GM18508 (cell line): ENCODE data around the gene ADIPOQ.
"Not testable (repeated sequence)": the region's sequence is repeated elsewhere in the genome, so short reads cannot be mapped to it uniquely, and the experiment has no call there.

Experiments used
- ATAC-seq: cut with Tn5 transposase; IDR thresholded peaks from one replicate; pipeline ENCODE4 v1.9.1; 2021; ENCODE audit warnings: moderate number of reproducible peaks; ENCODE audit not compliant: insufficient read depth, unreplicated experiment

Gene ADIPOQ

DNA sequence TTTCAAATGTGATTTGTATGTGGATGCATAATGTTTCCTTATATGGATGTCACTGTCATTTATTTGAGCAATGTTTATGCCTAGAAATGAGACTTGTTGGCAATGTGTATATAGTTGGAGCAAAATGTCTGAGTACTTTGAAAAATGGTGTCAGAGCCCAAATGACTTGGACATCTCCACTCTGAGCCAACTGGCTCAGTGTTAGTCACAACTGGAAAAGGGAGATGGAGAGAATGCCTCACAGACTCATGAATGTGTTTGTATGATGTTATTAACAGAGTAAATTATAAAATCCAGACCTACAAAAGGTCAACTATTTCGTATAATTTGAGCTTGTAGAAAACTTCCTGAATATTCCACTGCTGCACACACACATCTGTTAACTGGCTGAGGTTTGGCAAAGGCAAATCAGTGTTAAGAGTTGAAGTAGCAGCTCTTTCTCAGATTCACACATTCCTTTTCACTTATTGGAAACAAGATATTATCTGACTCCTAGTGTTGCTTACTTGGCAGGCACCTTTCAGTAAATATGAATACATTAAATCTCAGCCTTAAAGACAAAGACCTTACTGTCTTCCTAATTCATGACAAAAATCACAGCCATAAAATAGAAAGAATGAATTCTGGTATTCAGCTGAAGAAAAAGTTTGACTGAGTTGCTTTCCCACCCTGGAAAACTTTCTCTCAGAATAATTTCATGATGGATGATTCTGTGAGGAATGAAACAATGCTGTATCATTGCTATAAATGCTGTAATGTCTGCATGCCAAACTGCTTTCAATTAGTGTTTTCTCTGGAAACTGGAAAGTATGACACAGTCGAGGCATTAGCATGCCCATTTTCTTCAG lies 27.0 kb downstream of the ADIPOQ start:
- ATAC-seq: no peak

GRCh38 chr3:186870421-186871201 lies 28.1 kb downstream of the ADIPOQ start:
- no peak for ATAC-seq

GRCh38 chr3:186871403-186871924 lies 29.0 kb downstream of the ADIPOQ start:
- no peak for ATAC-seq

DNA sequence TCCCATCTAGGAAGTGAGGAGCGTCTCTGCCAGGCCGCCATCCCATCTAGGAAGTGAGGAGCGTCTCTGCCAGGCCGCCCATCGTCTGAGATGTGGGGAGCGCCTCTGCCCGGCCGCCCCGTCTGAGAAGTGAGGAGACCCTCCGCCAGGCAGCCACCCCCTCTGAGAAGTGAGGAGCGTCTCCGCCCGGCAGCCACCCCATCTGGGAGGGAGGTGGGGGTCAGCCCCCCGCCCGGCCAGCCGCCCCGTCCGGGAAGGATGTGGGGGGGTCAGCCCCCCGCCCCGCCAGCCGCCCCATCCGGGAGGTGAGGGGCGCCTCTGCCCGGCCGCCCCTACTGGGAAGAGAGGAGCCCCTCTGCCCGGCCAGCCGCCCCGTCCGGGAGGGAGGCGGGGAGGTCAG lies 31.3 kb downstream of the ADIPOQ start:
- ATAC-seq: not testable (repeated sequence)

DNA sequence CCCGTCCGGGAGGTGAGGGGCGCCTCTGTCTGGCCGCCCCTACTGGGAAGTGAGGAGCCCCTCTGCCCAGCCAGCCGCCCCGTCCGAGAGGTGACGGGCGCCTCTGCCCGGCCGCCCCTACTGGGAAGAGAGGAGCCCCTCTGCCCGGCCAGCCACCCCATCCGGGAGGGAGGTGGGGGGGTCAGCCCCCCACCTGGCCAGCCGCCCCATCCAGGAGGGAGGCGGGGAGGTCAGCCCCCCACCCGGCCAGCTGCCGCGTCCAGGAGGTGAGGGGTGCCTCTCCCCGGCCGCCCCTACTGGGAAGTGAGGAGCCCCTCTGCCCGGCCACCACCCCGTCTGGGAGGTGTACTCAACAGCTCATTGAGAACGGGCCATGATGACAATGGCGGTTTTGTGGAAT lies 31.7 kb downstream of the ADIPOQ start:
- ATAC-seq: not testable (repeated sequence)

DNA sequence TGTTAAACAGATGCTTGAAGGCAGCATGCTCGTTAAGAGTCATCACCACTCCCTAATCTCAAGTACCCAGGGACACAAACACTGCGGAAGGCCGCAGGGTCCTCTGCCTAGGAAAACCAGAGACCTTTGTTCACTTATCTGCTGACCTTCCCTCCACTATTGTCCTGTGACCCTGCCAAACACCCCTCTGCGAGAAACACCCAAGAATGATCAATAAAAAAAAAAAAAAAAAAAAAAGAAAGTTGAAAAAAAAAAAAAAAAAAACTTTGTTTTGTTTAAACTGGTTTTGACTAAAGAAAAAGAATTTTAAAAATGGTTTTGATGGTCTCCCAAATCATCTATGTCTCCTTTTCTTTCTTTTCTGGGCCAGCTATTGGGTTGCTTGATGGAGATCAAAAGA lies 32.3 kb downstream of the ADIPOQ start:
- not testable (repeated sequence) for ATAC-seq

DNA sequence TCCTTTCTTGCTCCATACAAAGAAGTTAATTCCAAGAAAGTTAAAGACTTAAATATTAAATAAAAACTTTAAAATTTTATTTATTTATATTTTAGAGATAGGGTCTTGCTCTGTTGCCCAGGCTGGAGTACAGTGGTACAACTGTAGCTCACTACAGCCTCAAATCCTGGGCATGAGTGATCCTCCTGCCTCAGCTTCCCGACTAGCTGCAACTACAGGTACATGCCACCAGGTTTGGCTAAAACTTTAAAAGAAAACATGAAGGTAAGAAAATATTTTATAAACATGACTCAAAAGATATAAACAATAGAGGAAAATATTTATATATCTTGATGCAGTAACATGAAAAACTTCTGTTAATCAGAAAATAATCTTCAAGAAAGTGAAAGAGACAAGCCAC lies 33.2 kb downstream of the ADIPOQ start:
- ATAC-seq: no peak

DNA sequence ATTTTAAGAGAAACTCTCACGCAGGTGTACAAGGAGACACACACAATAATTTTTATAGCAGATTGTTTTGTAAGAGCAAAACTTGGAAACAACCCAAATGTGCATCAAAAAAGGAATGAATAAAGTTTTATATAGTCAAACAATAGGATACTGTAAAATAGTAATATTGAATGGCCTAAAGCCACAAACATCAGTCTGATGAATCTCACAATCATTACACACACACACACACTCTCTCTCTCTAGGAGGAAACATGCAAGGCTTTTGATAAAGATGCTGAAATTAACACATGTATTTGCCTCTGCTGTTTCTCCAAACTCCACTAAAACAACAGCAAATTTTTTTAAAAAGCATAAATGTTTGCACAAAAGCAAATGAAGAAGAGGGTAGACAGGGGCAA lies 37.3 kb downstream of the ADIPOQ start:
- ATAC-seq: no peak

DNA sequence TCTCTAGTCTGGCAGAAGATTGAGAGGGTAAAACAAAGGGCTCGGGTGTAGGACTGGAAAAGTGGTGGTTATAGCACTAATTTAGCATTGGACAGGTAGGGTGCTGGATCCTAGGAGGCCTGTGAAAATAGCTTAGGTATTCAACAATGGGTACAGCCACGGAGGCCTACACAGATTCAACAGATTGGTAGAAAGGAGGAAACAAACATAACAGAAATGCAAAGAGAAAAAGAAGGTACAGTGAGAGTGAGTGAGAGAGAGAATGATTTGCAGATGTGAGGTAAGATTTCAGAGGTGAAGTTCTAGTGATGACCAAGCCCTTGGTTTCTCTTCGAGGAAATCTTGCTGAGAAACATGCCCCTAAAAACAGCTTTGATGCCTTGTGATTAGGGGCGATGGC lies 37.9 kb downstream of the ADIPOQ start:
- ATAC-seq: no peak

DNA sequence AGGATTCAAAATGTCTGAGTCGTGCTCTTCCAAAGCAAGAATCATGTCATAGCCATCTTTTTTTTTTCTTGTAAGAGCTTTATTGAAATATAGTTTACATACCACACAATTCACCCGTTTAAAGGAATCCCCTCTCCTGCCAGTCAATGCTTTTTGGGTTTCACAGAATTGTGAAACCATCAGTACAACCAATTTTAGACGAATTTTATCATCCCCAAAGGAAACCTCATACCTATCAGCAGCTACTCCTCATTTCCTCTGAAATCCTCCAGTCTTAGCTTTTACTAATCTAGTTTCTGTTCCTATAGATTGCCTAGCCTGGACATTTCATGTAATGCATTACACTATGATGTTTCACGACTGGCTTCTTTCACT lies 39.6 kb downstream of the ADIPOQ start:
- ATAC-seq: no peak

GRCh38 chr3:186882881-186883685 lies 40.6 kb downstream of the ADIPOQ start:
- ATAC-seq: no peak

DNA sequence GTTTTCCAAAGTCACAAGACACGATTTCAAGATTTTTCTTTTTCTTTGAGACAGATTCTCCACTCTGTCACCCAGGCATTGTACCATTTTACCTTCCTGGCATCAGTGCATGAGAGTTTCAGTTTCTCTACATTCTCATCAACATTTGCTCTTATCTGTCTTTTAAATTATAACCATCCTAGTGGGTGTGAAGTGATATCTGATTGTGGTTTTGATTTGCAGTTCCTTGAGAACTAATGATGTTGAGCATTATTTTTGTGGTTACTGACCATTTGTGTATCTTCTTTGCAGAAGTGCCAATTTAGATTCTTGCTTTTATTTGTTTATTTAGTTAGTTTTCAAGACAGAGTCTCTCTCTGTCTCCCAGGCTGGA lies 41.2 kb downstream of the ADIPOQ start:
- no peak for ATAC-seq

DNA sequence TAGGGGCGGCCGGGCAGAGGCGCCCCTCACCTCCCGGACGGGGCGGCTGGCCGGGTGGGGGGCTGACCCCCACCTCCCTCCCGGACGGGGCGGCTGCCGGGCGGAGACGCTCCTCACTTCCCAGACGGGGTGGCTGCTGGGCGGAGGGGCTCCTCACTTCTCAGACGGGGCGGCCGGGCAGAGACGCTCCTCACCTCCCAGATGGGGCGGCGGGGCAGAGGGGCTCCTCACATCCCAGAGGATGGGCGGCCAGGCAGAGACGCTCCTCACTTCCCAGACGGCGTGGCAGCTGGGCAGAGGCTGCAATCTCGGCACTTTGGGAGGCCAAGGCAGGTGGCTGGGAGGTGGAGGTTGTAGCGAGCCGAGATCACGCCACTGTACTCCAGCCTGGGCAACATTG lies 42.4 kb downstream of the ADIPOQ start:
- not testable (repeated sequence) for ATAC-seq

DNA sequence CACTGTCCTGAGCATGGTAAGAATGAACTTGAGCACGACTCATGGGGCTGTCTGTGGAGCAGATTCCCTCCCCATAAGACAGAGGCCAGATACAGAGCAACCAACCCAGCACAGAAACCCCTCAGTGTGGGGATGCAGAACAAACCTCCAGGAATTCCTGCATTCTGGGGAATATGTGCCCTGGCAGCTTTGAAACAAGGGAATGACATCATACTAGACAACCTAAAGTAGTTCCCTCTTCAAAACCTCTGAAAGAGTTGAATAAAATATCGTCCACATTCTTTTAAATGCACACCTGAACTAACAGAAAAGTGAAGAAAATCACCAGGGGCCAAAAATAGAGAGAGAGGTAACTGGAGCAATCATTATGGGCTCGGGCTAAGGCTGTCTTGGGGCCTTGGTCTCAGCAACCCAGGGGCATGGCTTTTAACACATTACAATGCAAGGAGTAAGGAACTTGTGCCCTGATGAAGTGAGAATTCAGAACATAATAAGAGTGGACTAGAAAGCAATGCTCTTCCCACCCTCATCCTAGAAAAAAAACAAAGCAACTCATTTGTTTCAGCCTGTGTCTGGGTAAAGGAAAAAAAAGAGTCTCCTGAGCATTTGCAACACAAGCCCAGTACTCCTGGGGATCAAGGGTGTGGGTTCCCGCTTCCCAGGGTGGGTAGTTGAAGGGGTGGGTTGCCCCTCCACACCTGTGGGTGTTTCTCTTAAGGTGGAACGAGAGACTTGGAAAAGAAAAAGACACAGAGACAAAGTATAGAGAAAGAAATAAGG lies 43.9 kb downstream of the ADIPOQ start:
- ATAC-seq: no peak

DNA sequence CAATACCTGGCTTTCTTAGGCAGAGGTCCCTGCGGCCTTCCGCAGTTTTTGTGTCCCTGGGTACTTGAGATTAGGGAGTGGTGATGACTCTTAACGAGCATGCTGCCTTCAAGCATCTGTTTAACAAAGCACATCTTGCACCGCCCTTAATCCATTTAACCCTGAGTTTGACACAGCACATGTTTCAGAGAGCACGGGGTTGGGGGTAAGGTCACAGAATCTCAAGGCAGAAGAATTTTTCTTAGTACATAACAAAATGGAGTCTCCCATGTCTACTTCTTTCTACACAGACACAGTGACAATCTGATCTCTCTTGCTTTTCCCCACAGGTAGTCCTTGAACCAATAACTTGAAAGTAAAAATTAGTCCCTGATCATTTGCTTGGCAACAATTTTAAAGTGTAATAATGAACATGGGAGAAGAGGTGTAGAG lies 45.0 kb downstream of the ADIPOQ start:
- ATAC-seq: not testable (repeated sequence)

DNA sequence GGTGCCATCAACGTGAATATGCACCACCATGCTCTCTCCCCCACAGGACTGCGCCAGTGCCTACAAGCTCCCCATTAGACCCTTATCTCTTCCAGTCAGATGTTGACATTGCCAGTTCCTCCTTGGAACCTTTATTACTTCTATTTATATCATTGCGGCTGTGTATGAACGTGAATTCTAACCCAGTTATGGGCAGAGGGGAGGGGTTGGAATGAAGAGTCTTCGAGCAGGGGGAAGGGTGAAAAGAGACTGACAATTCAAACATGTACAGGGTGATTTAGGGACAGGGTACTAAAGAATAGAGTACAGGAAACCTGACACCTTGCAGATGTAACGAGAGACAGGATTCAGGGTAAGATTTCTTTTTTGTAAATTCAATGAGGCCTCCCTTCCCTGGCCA lies 46.1 kb downstream of the ADIPOQ start:
- no peak for ATAC-seq

- ATAC-seq: not testable (repeated sequence)
These were observed 47.2 kb downstream of the ADIPOQ start for GRCh38 chr3:186889698-186890097.

GRCh38 chr3:186890911-186891310 lies 48.4 kb downstream of the ADIPOQ start:
- ATAC-seq: no peak

GRCh38 chr3:186893071-186893470 lies 50.6 kb downstream of the ADIPOQ start:
- not testable (repeated sequence) for ATAC-seq

DNA sequence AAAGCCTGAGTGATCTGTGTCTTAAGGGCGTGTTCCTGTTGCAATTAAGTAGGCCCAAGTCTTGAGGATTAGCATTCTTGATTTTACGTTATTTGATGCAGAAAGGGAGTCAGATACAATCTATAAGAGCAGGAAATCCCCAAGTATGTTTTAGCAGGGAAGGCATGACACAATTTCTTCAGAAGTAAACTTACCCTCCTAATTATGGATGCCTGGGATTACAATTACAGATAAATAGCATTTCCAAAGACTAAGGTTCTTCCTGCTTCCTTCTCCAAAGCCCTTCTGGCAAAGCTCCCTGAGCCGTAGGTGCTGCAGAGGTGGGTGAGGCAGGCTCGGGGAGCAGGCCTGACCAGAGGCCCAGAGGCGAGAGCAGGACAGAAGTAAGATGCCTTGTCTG lies 52.9 kb downstream of the ADIPOQ start:
- ATAC-seq: no peak
